ENCODE data around the gene ARL15.

DNA sequence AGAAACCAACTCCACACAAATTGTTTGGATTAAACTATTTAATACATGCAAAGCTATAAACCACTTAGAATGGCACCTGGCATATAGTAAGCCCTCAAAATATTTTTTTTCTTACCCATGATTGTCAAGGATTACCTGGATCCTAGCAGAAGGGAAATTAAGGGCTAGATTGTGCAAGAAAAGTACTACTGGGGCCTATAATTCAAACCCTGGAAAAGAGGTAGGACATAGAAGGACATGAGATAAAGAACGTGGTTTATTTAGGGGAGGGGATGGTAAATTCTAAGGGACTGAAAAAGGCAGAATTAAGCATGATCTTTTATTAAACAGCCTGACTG lies 14.9 kb upstream of the ARL15 start:
- TF ChIP-seq POLR2AphosphoS5 (IDR thresholded peaks at IDR 0.05; ENCODE audit: borderline replicate concordance, low read depth, low read length), result no peak
- TF ChIP-seq EZH2 (IDR thresholded peaks at IDR 0.05), result no peak
